ENCODE data around the gene SLC2A13.
A peak's percentile ranks its signal among the peaks of the same experiment; 100 is the strongest.

Gene SLC2A13

GRCh38 chr12:40138526-40138925 lies 32.6 kb upstream of the SLC2A13 start:
- Histone ChIP-seq H3K27me3 (ENCODE audit: insufficient read depth, low read length, poor library complexity, severe bottlenecking) (no peaks in the 10 kb centered on the region), H4K20me1 (ENCODE audit: insufficient read depth, low read length, poor library complexity, severe bottlenecking) (no peaks in the 10 kb centered on the region), H3K36me3 (ENCODE audit: insufficient read depth, low read length) (no peaks in the 10 kb centered on the region), H3K9ac (ENCODE audit: low read depth, low read length, poor library complexity, severe bottlenecking) (no peak overlapping the region), H3K4me3 (ENCODE audit: low read length, poor library complexity, severe bottlenecking) (no peak overlapping the region), H3F3A (ENCODE audit: low read depth) (no peaks in the 10 kb centered on the region), H3K4me2 (ENCODE audit: low read depth, low read length, poor library complexity, severe bottlenecking) (no peak overlapping the region), H3K4me1 (ENCODE audit: insufficient read depth, low read length, poor library complexity, severe bottlenecking) (no peaks in the 10 kb centered on the region), H3K79me2 (ENCODE audit: insufficient read depth, low read length) (no peaks in the 10 kb centered on the region), H2AFZ (ENCODE audit: low read length) (no peak overlapping the region), H3K9me2 (replicated peaks; ENCODE audit: low read depth, low read length) (no peaks in the 10 kb centered on the region), H3K9me3 (ENCODE audit: insufficient read depth, low read depth, low read length) (no peaks in the 10 kb centered on the region)
- no peak for TF ChIP-seq EZH2phosphoT487 (IDR thresholded peaks at IDR 0.05; ENCODE audit: borderline replicate concordance)

GRCh38 chr12:40137252-40137651 lies 31.4 kb upstream of the SLC2A13 start:
- no peaks in the 10 kb centered on the region for H3F3A ChIP-seq (ENCODE audit: low read depth)
- no peaks in the 10 kb centered on the region for H3K36me3 ChIP-seq (ENCODE audit: insufficient read depth, low read length)
- peak overlapping the region; percentile 57; the same call in 1 of the 2 replicates for H2AFZ ChIP-seq (ENCODE audit: low read length)
- H3K4me2 ChIP-seq (ENCODE audit: low read depth, low read length, poor library complexity, severe bottlenecking) = no peak overlapping the region
- no peaks in the 10 kb centered on the region for H3K4me1 ChIP-seq (ENCODE audit: insufficient read depth, low read length, poor library complexity, severe bottlenecking)
- TF ChIP-seq EZH2phosphoT487 (IDR thresholded peaks at IDR 0.05; ENCODE audit: borderline replicate concordance) (no peak), CTCF (conservative IDR thresholded peaks at IDR 0.05; ENCODE audit: low read length) (no peak)
- no peak overlapping the region for H3K9ac ChIP-seq (ENCODE audit: low read depth, low read length, poor library complexity, severe bottlenecking)
- no peaks in the 10 kb centered on the region for H3K79me2 ChIP-seq (ENCODE audit: insufficient read depth, low read length)
- H3K9me2 ChIP-seq (replicated peaks; ENCODE audit: low read depth, low read length) = no peaks in the 10 kb centered on the region
- H3K27me3 ChIP-seq (ENCODE audit: insufficient read depth, low read length, poor library complexity, severe bottlenecking) = no peaks in the 10 kb centered on the region
- H3K9me3 ChIP-seq (ENCODE audit: insufficient read depth, low read depth, low read length) = no peaks in the 10 kb centered on the region
- H3K4me3 ChIP-seq (ENCODE audit: low read length, poor library complexity, severe bottlenecking) = no peak overlapping the region
- H4K20me1 ChIP-seq (ENCODE audit: insufficient read depth, low read length, poor library complexity, severe bottlenecking) = no peaks in the 10 kb centered on the region

DNA sequence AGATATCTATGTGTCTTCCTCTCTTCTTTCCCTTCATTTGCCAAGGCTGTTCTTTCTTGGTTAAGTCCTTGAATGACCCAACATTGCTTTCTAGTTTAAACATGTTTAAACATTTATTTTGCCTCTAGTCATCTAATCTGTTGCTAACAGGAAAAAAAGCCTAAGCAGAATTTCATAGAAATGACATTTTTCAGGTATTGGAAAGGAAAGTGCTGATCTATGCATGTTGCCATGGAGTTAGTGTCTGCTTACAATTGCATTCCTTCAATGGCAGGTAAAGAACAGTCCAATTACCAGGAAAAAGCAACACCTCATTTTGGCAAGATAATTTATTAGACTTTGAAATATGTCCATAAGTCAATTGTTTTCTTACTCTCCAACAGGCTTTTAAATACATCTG lies 21.5 kb upstream of the SLC2A13 start:
- H3K27me3 ChIP-seq (ENCODE audit: insufficient read depth, low read length, poor library complexity, severe bottlenecking) = no peaks in the 10 kb centered on the region
- no peaks in the 10 kb centered on the region for H4K20me1 ChIP-seq (ENCODE audit: insufficient read depth, low read length, poor library complexity, severe bottlenecking)
- H3K9ac ChIP-seq (ENCODE audit: low read depth, low read length, poor library complexity, severe bottlenecking) = no peak overlapping the region
- no peaks in the 10 kb centered on the region for H3K79me2 ChIP-seq (ENCODE audit: insufficient read depth, low read length)
- TF ChIP-seq CTCF (conservative IDR thresholded peaks at IDR 0.05; ENCODE audit: low read length) = no peak
- no peak for TF ChIP-seq EZH2phosphoT487 (IDR thresholded peaks at IDR 0.05; ENCODE audit: borderline replicate concordance)
- H3K4me3 ChIP-seq (ENCODE audit: low read length, poor library complexity, severe bottlenecking) = no peak overlapping the region
- no peaks in the 10 kb centered on the region for H3F3A ChIP-seq (ENCODE audit: low read depth)
- no peaks in the 10 kb centered on the region for H3K9me2 ChIP-seq (replicated peaks; ENCODE audit: low read depth, low read length)
- no peaks in the 10 kb centered on the region for H3K4me1 ChIP-seq (ENCODE audit: insufficient read depth, low read length, poor library complexity, severe bottlenecking)
- no peaks in the 10 kb centered on the region for H3K36me3 ChIP-seq (ENCODE audit: insufficient read depth, low read length)
- H3K9me3 ChIP-seq (ENCODE audit: insufficient read depth, low read depth, low read length) = no peaks in the 10 kb centered on the region
- no peak overlapping the region for H2AFZ ChIP-seq (ENCODE audit: low read length)
- no peak overlapping the region for H3K4me2 ChIP-seq (ENCODE audit: low read depth, low read length, poor library complexity, severe bottlenecking)

DNA sequence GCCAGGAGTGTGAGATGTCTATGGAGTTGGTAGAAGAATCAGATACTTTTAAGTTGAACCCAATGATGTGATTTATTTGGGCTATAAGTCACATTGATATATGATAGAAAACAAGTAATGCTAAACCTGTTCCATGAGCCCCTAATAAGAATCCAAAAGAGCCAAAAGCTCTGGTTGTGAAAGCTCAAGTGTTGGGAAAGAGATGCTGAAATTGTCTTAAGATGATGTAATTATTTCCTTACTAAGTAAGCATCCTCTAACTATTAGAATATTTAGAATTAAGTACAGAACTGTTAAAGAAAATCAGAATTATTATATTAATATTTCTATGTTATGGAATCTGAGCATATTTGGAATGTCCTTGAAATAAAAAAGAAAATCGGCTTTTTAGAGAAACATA lies 17.6 kb upstream of the SLC2A13 start:
- Histone ChIP-seq H3K79me2 (ENCODE audit: insufficient read depth, low read length) (no peaks in the 10 kb centered on the region), H3K9me3 (ENCODE audit: insufficient read depth, low read depth, low read length) (no peaks in the 10 kb centered on the region), H3K4me1 (ENCODE audit: insufficient read depth, low read length, poor library complexity, severe bottlenecking) (no peaks in the 10 kb centered on the region), H3K9me2 (replicated peaks; ENCODE audit: low read depth, low read length) (no peaks in the 10 kb centered on the region), H3K9ac (ENCODE audit: low read depth, low read length, poor library complexity, severe bottlenecking) (no peak overlapping the region), H3K4me2 (ENCODE audit: low read depth, low read length, poor library complexity, severe bottlenecking) (no peak overlapping the region), H2AFZ (ENCODE audit: low read length) (no peak overlapping the region), H3F3A (ENCODE audit: low read depth) (no peaks in the 10 kb centered on the region), H3K4me3 (ENCODE audit: low read length, poor library complexity, severe bottlenecking) (no peak overlapping the region), H4K20me1 (ENCODE audit: insufficient read depth, low read length, poor library complexity, severe bottlenecking) (no peaks in the 10 kb centered on the region), H3K27me3 (ENCODE audit: insufficient read depth, low read length, poor library complexity, severe bottlenecking) (no peaks in the 10 kb centered on the region), H3K36me3 (ENCODE audit: insufficient read depth, low read length) (no peaks in the 10 kb centered on the region)
- TF ChIP-seq CTCF (conservative IDR thresholded peaks at IDR 0.05; ENCODE audit: low read length) = no peak
- TF ChIP-seq EZH2phosphoT487 (IDR thresholded peaks at IDR 0.05; ENCODE audit: borderline replicate concordance) = no peak
